Gastrocnemius medialis (tissue), 4 donors: ENCODE data around the gene NSMCE3. TPM values are rescaled to one million over a fixed set of nuclear protein-coding genes. Genes with fewer than 3 reads are reported as not detected.
"Not testable (repeated sequence)": the region's sequence is repeated elsewhere in the genome, so short reads cannot be mapped to it uniquely, and the experiment has no call there.

Experiments
- ATAC-seq, 2 donors: fragments of 150-250 bp; one replicate each; pipeline ENCODE4 v1.9.1; 2016
- DNase-seq, 2 donors: peaks; one replicate each; pipeline ENCODE4 v3.0.0-alpha.2; 2019
- H3K27ac ChIP-seq, 4 donors: fragments of 200-600 bp; sonication (generic); 1 replicate in 1 of 4; 2 replicates in 3 of 4; pipeline ENCODE4 v1.5.1; 2016 to 2018; ENCODE audit warnings: mild to moderate bottlenecking in 2 of 4, moderate library complexity in 1 of 4
- H3K27me3 ChIP-seq, 3 donors: fragments of 200-600 bp; sonication (generic) in 2 of 3; 1 replicate in 1 of 3; 2 replicates in 2 of 3; pipeline versions ENCODE4 v1.5.1 to v1.6.0; 2016 to 2019; ENCODE audit warnings: mild to moderate bottlenecking in 1 of 3, moderate library complexity in 1 of 3
- H3K36me3 ChIP-seq, 2 donors: fragments of 200-600 bp; sonication (generic) in 1 of 2; one replicate each; pipeline ENCODE4 v1.5.1; 2017 to 2018
- H3K4me1 ChIP-seq, 2 donors: fragments of 200-600 bp; sonication (generic) in 1 of 2; one replicate each; pipeline ENCODE4 v1.5.1; 2016 to 2017; ENCODE audit warnings: mild to moderate bottlenecking in 2 of 2
- H3K4me3 ChIP-seq, 4 donors: fragments of 200-600 bp; sonication (generic) in 3 of 4; 1 replicate in 1 of 4; 2 replicates in 3 of 4; pipeline ENCODE4 v1.5.1; 2016 to 2019; ENCODE audit warnings: mild to moderate bottlenecking in 2 of 4
- H3K9me3 ChIP-seq, 3 donors: fragments of 200-600 bp; sonication (generic) in 2 of 3; 1 replicate in 1 of 3; 2 replicates in 2 of 3; pipeline ENCODE4 v1.5.1; 2016 to 2019
- POLR2A ChIP-seq, 2 donors: fragments of 450-650 bp; IDR thresholded peaks; one replicate each; pipeline ENCODE4 v1.6.1; 2017; ENCODE audit warnings: antibody characterized with exemption in 2 of 2, mild to moderate bottlenecking in 2 of 2, moderate library complexity in 2 of 2
- in situ Hi-C, 4 donors: fragments of 200-750 bp; cut with MboI; loops; one replicate each; pipeline versions ENCODE4 v1.15.0 to v1.8.0; 2017; ENCODE audit warnings: low sequenced_read_pairs in 4 of 4
- intact Hi-C: fragments of 100-400 bp; cut with DNase I; formaldehyde crosslinking; loops from one replicate; pipeline ENCODE4 v1.15.1; 2023; ENCODE audit warnings: low total_unique reads
- total RNA-seq, 4 donors: library from RNA; depleted of rRNA; stranded (reverse); fragments of >200 nt; gene quantifications; one replicate each; pipeline versions ENCODE4 v1.1.0 to v1.2.3, GENCODE V29; 2016
- TF ChIP-seq, protein P1 (sequence below), 5 experiments: fragments of 450-650 bp in 3 of 5; fragments of 200-600 bp in 2 of 5; sonication (generic) in 2 of 5; IDR thresholded peaks in 4 of 5; conservative IDR thresholded peaks in 1 of 5; 1 replicate in 4 of 5; 2 replicates in 1 of 5; pipeline ENCODE4 v1.5.1; 2016 to 2019; ENCODE audit warnings: antibody characterized with exemption in 5 of 5, mild to moderate bottlenecking in 3 of 5, moderate library complexity in 3 of 5

The NSMCE3 gene
- total RNA-seq, 4 donors from 2014 or later, result 5.8 to 9.5 (median 6.7) TPM

- no peaks in the 10 kb centered on the region for H3K27me3 ChIP-seq
- H3K36me3 ChIP-seq, result no peaks in the 10 kb centered on the region
- no peak overlapping the region for H3K4me3 ChIP-seq
- H3K4me1 ChIP-seq, result no peaks in the 10 kb centered on the region
- no peak overlapping the region for H3K27ac ChIP-seq
- intact Hi-C loops (no loop called here), in situ Hi-C loops (no loop called here)
- ATAC-seq (no peak), DNase-seq (no peak)
- TF ChIP-seq POLR2A (IDR thresholded peaks at IDR 0.05), result no peak
- TF ChIP-seq, protein P1, sequence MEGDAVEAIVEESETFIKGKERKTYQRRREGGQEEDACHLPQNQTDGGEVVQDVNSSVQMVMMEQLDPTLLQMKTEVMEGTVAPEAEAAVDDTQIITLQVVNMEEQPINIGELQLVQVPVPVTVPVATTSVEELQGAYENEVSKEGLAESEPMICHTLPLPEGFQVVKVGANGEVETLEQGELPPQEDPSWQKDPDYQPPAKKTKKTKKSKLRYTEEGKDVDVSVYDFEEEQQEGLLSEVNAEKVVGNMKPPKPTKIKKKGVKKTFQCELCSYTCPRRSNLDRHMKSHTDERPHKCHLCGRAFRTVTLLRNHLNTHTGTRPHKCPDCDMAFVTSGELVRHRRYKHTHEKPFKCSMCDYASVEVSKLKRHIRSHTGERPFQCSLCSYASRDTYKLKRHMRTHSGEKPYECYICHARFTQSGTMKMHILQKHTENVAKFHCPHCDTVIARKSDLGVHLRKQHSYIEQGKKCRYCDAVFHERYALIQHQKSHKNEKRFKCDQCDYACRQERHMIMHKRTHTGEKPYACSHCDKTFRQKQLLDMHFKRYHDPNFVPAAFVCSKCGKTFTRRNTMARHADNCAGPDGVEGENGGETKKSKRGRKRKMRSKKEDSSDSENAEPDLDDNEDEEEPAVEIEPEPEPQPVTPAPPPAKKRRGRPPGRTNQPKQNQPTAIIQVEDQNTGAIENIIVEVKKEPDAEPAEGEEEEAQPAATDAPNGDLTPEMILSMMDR (IDR thresholded peaks at IDR 0.05 in 4 of 5, conservative IDR thresholded peaks at IDR 0.05 in 1 of 5), result no peak
- peaks cover 0 to 4% (median 0%) of the 10 kb centered on the region in 3 donors for H3K9me3 ChIP-seq
Observed at GRCh38 chr15:29233566-29233965, 36.1 kb downstream of the NSMCE3 start.

GRCh38 chr15:29226436-29227208 lies 43.0 kb downstream of the NSMCE3 start:
- no peak overlapping the region for H3K4me3 ChIP-seq
- no peak overlapping the region for H3K27ac ChIP-seq
- intact Hi-C loops, result no loop called here
- no peak for DNase-seq
- ATAC-seq, result no peak
- no peaks in the 10 kb centered on the region for H3K9me3 ChIP-seq
- in situ Hi-C loops, result no loop called here
- no peaks in the 10 kb centered on the region for H3K36me3 ChIP-seq
- TF ChIP-seq, protein P1 (IDR thresholded peaks at IDR 0.05 in 4 of 5, conservative IDR thresholded peaks at IDR 0.05 in 1 of 5), result no peak
- H3K27me3 ChIP-seq, result no peaks in the 10 kb centered on the region
- H3K4me1 ChIP-seq, result no peaks in the 10 kb centered on the region

GRCh38 chr15:29225534-29226234 lies 43.9 kb downstream of the NSMCE3 start:
- Histone ChIP-seq H3K4me1 (no peaks in the 10 kb centered on the region), H3K36me3 (no peaks in the 10 kb centered on the region), H3K9me3 (no peaks in the 10 kb centered on the region), H3K27me3 (no peaks in the 10 kb centered on the region), H3K4me3 (no peak overlapping the region), H3K27ac (no peak overlapping the region)
- TF ChIP-seq, protein P1 (IDR thresholded peaks at IDR 0.05 in 4 of 5, conservative IDR thresholded peaks at IDR 0.05 in 1 of 5), result no peak
- no peak for TF ChIP-seq POLR2A (IDR thresholded peaks at IDR 0.05)
- intact Hi-C loops, result no loop called here
- ATAC-seq (no peak), DNase-seq (no peak)
- in situ Hi-C loops, result no loop called here

GRCh38 chr15:29224987-29225363 lies 44.6 kb downstream of the NSMCE3 start:
- in situ Hi-C loops, H3K9me3 ChIP-seq, H3K27ac ChIP-seq, H3K27me3 ChIP-seq, DNase-seq, H3K36me3 ChIP-seq, intact Hi-C loops, ATAC-seq, H3K4me3 ChIP-seq, H3K4me1 ChIP-seq: not testable (repeated sequence)

DNA sequence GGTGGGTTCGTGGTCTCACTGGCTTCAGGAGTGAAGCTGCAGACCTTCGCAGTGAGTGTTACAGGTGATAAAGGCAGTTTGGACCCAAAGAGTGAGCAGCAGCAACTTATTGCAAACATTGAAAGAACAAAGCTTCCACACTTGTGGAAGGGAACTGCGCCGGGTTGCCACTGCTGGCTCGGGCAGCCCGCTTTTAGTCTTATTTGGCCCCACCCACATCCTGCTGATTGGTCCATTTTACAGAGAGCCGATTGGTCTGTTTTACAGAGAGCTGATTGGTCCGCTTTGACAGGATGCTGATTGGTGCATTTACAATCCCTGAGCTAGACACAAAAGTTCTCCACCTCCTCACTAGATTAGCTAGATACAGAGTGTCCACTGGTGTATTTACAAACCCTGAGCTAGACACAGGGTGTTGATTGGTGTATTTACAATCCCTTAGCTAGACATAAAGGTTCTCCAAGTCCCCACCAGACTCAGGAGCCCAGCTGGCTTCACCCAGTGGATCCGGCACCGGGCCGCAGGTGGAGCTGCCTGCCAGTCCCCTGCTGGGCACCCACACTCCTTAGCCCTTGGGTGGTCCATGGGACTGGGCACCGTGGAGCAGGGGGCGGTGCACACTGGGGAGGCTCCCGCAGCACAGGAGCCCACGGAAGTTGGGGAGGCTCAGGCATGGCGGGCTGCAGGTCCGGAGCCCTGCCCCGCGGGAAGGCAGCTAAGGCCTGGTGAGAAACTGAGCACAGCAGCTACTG lies 45.2 kb downstream of the NSMCE3 start:
- ATAC-seq, H3K27me3 ChIP-seq, H3K4me3 ChIP-seq, DNase-seq, H3K4me1 ChIP-seq, intact Hi-C loops, H3K36me3 ChIP-seq, H3K27ac ChIP-seq, in situ Hi-C loops, H3K9me3 ChIP-seq: not testable (repeated sequence)
